Measurements from ENCODE around the gene FTO.

The FTO gene

DNA sequence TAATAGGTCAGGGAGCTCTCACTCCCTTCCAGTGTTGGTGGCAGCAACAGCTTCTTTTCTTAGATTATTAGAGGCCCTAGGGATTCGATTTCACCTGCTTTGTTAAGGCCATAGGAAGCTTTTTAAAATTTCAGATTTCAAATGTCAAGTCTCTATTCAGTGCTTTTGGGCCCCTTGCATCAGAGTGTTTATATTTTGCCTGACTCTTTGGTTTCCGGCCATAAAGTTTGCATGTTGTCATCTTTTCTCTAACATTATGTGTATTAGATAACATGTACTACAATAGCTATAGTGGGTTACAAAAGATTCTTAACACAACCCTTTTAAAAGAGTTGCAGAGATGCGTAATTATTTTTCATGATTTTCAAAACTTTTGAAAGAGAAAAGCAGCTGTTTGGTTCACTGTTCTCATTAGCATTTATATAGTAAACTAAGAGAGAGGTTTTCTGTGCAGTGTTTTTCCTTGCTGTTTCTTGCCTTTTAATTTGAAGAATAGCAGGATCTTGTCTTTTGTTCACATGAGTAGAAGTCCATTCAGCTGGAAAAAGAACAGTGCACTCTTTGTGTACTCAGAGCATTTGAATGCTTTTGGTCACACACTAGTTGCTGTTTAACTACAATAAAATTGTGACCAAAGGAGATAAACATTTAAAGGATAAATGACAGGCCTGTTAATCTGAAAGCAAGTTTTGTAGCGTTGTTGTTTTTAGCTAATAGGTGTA lies 52.5 kb downstream of the FTO start:
- DNase-seq: no peak

GRCh38 chr16:53757971-53758609 lies 54.1 kb downstream of the FTO start:
- DNase-seq: no peak

DNA sequence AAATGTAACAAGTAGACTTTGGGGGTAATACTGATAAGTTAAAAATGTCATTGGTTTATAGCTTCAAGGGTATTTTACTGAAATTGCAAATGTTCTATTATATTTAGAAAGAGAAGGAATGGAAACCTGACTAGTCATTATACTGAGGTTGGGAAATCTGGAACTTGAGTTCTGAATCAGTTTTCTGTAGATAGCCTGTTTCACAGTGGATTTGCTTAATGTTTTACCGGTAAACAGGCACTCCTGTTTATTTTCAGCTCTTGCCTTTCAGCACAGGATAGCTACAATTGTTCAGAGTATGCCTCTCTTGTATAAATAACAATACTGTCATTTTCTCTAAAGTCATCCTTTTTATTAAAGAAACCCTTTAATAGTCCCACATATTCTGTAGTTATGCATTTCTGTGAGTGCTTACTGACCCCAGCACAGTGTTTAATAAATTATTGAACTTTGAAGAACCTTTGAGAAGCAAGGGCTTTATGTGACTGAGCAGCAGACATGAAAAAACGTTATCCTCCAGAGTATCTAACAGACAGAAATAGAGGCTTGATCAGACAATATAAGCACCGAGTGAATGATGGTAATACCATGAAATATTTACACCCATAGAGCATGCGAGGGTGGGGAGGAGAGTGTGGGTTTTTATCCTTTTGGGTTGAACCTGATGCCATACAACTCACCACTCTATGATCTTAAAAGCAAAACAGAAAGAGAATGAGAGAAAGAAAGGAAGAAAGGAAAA lies 58.2 kb downstream of the FTO start:
- no peak for DNase-seq

GRCh38 chr16:53766304-53767016 lies 62.5 kb downstream of the FTO start:
- no peak for DNase-seq

DNA sequence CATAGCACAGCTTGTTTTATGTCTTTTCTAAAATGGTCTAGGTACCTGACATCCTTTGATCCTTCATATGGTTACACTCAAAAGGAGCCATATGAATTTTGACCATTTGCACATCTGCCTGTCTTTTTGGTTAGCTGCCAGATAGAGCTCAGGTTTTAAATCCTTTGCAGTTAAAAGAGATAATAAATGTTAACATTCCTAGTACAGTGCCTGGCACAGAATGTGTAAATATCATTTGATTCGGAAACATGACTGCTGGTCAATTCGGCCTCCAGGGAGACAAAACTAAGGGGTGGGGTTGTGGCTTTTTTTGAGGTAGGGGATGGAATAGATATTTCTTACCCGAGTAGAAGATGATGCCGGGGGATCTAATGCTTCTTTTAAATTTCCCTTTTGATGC lies 64.2 kb downstream of the FTO start:
- no peak for DNase-seq

GRCh38 chr16:53768593-53768992 lies 64.6 kb downstream of the FTO start:
- DNase-seq: no peak

- DNase-seq: no peak
Measured at GRCh38 chr16:53769185-53769584, 65.2 kb downstream of the FTO start.

DNA sequence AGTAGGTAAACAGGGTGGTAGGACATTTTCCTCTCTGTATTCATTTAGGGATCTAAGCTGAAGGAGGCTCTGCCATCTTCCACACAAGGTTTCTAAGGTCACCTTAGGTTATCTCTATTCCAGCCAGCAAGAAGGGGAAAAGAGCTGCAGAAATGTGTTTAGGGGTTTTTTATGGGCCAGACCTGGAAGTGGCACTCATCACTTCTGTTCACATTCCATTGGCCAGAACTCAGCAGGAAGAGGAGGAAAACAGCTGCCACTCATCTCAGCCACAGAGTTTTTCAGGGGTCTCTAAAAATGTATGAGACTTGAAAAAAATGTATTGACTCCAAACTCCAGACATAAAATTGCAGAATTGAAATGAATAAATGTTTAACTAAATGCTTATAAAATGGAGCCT lies 65.8 kb downstream of the FTO start:
- no peak for DNase-seq

DNA sequence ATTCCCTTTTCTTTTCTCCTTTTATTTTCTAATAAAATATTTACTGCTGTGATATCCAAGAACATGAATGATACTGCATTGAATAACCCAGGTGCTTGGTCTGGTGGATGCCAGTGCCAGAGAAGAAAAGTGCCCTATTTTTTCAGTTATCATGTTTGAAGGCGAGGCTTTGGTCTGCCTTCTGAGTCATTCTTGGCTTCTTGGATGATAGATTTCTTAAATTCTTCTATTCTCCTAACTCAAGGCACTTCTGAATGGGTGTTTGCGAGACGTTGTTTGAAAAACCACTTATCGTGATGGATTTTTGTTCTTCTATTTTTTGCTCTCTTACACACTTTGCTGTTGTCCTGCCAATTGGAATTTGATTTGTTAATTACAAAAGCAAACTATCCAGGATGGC lies 66.7 kb downstream of the FTO start:
- no peak for DNase-seq

- DNase-seq: no peak
Measured at GRCh38 chr16:53771655-53772497, 67.9 kb downstream of the FTO start.

DNA sequence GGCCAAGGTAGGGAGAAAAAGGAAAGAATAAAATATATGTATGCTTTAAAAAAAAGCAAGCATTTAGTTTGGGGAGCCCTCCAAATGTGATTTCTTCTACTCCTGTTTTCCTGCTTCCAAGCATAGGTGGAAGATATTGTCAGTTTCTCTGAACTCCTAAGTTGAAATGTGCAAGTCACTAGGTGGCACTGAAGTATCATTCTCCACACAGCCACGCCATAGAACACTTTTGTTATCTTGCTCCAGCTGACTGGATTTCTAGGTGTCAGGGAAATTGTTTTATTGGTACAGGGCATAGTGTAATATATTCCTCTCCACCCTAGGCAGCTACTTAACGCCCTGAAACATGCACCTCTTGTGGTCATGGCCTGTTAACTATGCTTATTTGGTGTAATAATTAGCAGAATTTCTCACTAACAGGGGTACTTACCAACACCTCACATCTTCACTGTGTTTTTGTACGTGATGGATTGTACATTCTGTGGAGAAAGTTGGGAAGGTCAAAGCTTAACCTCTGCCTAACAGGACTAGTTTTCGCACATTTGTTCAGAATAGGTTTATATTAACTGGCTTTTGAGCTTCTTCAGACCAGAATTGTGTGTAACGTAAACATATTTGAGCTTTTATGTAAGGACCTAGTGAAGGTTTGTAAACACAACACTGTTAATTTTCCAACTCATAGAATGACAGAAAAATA lies 69.3 kb downstream of the FTO start:
- no peak for DNase-seq

- DNase-seq: no peak
Measured at GRCh38 chr16:53773881-53774280, 69.9 kb downstream of the FTO start.

DNA sequence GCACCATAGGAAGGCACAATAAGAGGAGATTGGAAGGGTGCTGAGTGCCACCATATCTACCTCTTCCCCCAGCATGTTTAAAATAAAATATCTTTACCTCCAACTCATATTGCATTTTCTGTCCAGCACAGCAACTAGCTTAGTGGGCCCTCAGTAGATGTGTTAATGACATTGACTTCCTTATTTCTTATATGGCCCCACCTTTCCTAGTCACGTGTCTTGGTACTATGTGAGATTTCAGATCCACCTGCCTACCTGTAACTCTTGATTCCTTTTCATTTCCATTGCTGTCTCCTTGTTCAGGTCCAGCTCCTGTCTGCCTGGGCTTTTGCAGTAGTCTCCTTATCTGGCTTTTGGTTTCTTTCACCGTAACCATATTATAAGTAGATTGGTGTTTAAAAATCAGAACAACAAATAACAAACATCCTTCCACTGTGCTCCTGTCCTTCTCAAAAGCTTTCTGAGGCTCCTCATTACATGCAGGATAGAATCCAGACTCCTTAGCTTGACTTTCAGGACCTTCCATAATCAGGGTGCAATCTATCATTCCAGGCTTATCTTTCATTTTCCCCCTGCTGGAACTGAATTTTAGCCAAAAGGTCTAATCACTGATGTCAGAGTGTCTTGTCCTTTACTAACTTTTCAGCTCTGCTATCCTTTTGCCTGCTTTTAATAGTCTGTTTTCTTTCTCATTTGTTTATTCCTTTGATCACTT lies 71.3 kb downstream of the FTO start:
- no peak for DNase-seq

DNA sequence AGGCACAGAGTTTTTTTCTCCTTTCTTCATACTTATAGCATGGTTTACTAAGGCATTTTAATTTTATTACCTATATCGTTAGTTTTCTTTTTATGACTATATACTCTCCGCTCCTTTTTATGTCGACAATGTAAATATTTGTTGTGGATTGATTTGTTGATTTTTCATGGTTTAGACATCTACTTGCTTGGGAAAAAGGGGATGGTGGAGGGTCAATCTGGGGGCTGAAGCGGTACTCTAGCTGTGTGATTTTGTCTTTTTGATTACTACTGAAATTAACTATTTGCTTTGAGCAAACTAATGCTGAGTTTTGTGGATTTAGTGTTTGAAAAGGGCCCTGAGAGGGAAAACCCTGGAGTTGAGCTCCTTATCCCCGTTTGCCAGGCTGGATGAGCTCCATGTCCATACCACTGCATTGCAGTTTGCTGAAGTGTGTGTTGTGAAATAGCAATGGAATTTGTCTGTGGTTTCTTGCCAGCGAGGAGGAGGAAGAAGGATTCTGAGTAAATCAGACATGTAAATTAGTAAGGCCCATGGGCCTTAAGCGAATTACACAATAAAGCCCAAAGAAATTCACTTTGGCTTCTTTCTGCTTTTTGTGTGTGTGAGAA lies 72.0 kb downstream of the FTO start:
- no peak for DNase-seq

GRCh38 chr16:53779186-53779585 lies 75.2 kb downstream of the FTO start:
- DNase-seq: no peak

DNA sequence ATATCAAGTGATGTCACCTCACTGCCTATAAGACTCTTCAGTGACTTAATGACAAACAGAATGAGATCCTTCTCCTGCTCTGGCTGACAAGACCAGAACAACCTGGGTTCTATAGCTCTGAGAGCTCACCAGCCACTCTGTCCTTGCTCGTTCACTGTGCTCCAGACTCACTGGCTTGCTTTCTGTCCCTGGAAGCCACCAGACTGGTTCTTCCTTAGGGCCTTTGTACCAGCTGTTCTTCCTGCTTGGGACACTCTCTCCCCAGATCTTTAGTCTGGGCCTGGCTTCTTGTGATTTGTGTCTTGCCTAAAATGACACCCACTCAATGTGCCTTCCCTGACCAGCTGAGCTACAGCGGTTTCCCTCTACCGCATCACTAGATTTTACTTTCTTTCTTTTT lies 76.1 kb downstream of the FTO start:
- DNase-seq: no peak

- no peak for DNase-seq
Measured at GRCh38 chr16:53781023-53781605, 77.2 kb downstream of the FTO start.

DNA sequence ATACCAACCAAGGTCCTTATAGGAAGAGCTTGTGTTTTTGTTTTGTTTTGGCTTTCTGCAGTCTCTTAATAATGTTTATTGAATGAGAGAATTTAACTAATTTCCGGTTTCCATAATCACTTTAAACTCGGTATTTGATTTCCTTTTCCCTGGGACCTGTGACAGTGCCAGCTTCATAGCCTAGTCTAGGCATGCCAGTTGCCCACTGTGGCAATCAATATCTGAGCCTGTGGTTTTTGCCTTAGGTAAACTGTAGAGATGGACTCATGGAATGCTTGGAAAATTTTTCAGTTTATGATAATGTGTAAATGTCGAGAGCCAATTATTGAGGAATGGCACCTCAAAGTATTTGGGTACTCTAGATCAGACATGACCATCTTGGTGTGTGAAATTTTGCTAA lies 78.2 kb downstream of the FTO start:
- DNase-seq: no peak

- DNase-seq: no peak
Measured at GRCh38 chr16:53784291-53784690, 80.3 kb downstream of the FTO start.

GRCh38 chr16:53785044-53785443 lies 81.1 kb downstream of the FTO start:
- no peak for DNase-seq

Measured in CD4-positive, alpha-beta T cell treated with Interleukin-4 for 4 hours (primary cell).